ENCODE results near the gene BMP15. TPM values are rescaled to one million over a fixed set of nuclear protein-coding genes. Genes with fewer than 3 reads are reported as not detected.

BMP15 gene
- total RNA-seq, 3 donors from 2014 or later: not detected

DNA sequence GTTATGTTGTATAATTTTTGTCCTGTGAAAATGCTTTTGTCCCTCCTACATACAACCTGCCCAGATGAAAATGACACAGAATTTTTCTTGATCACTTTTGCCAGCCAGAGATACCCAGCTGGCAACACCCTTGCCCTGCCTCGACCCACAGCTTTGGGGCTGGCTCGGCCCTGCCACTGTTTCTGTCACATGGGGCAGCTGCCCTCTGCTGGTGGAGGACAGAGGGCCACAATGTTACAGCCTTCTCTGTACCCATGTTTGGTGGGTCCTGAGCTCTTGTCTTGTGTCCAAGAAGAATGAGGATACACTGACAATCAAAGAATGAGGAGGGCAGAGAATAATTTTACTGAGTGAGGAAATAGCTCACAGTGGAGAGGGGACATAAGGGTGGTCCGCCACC is 31.1 kb downstream of the BMP15 start:
- no peaks in the 10 kb centered on the region for H3K9me3 Mint-ChIP-seq
- H3K4me1 Mint-ChIP-seq (ENCODE audit: low read depth): no peaks in the 10 kb centered on the region
- H3K27me3 Mint-ChIP-seq (ENCODE audit: low read depth): no peaks in the 10 kb centered on the region
- ATAC-seq: no peak
- no peak for DNase-seq
- H3K36me3 Mint-ChIP-seq (ENCODE audit: insufficient read depth): no peaks in the 10 kb centered on the region
- no peak overlapping the region for H3K4me3 Mint-ChIP-seq

DNA sequence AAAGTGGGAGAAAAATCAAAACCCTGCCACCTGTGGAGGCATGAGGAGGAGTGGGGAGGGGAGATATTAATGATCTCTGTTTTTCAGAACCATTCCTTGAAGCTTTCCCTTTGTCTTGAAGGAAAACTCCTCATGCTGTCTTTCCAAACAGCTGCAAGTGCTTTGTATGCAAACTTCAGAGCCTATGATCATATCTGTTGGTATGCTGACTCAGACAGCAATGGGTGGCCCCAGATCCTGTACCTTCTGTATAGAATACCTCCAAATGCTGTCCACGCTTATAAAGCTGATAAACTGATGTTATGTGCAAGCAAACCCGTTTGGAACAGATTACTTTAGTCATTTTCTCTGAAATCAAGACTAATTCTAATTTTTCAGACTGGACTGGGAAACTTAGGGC is 31.9 kb downstream of the BMP15 start:
- H3K27me3 Mint-ChIP-seq (ENCODE audit: low read depth): no peaks in the 10 kb centered on the region
- H3K9me3 Mint-ChIP-seq: no peaks in the 10 kb centered on the region

DNA sequence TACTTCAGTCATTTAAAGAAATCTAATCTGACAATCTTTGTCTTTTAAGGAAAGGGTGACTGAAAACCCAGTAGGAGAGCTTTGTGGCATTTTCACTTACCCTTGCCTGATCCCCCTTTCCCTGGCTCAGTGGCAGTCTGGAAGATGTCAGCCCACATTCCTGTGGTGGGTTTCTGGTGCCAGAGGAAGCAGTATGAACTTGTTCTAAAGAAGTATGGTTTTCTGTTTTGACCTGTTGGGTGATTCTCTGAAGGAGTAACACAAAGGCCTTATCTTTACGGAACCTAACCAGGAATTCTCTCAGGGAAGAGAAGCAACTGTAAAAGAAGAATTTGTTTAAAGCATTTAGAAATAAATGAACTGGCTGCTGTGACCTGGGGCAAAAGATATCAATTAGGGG is 41.9 kb downstream of the BMP15 start:
- DNase-seq (no peak), ATAC-seq (no peak)
- Mint-ChIP-seq H3K27me3 (ENCODE audit: low read depth) (peaks cover 5% of the 10 kb centered on the region), H3K4me3 (no peak overlapping the region), H3K9me3 (peaks cover 6% of the 10 kb centered on the region), H3K4me1 (ENCODE audit: low read depth) (no peaks in the 10 kb centered on the region), H3K36me3 (ENCODE audit: insufficient read depth) (no peaks in the 10 kb centered on the region)

More for the DNA sequence above, 31.9 kb downstream of the BMP15 start:
- ATAC-seq (no peak), DNase-seq (no peak)
- no peaks in the 10 kb centered on the region for H3K4me1 Mint-ChIP-seq (ENCODE audit: low read depth)
- H3K36me3 Mint-ChIP-seq (ENCODE audit: insufficient read depth): no peaks in the 10 kb centered on the region
- no peak overlapping the region for H3K4me3 Mint-ChIP-seq

DNA sequence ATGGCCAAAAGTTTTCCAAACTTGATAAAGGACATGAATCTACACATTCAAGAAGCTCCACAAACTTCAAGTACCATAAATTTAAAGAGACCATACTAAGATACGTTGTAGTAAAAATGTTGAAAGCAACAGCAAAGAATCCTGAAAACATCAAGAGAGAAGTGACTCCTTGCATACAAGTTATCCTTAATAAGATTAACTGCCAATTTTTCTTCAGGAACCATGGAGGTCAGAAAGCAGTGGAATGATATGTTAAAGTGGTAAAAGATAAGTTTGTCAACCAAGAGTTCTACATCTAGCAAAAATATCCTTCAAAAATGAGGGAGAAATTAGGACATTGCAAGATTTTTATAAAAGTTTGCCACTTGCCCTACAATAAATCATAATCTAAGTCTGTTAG is 43.3 kb downstream of the BMP15 start:
- Mint-ChIP-seq H3K9me3 (peaks cover 6% of the 10 kb centered on the region), H3K4me1 (ENCODE audit: low read depth) (no peaks in the 10 kb centered on the region), H3K27me3 (ENCODE audit: low read depth) (peaks cover 5% of the 10 kb centered on the region), H3K36me3 (ENCODE audit: insufficient read depth) (no peaks in the 10 kb centered on the region), H3K4me3 (no peak overlapping the region)
- DNase-seq (no peak), ATAC-seq (no peak)

DNA sequence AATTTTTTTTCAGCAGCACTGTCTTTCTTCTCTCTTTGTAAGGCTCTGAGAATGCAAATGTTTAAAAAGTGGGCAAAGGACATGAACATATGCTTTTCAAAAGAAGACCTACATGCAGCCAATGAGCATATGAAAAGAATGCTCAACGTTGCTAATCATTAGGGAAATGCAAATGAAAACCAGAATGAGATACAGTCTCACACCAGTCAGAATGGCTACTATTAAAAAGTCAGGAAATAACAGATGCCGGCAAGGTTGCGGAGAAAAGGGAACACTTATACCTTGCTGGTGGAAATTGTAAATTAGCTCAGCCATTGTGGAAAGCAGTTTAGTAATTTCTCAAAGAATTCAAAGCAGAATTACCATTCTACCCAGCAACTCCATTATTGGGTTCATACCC is 51.6 kb downstream of the BMP15 start:
- Mint-ChIP-seq H3K36me3 (ENCODE audit: insufficient read depth) (no peaks in the 10 kb centered on the region), H3K4me1 (ENCODE audit: low read depth) (no peaks in the 10 kb centered on the region), H3K27me3 (ENCODE audit: low read depth) (no peaks in the 10 kb centered on the region)

DNA sequence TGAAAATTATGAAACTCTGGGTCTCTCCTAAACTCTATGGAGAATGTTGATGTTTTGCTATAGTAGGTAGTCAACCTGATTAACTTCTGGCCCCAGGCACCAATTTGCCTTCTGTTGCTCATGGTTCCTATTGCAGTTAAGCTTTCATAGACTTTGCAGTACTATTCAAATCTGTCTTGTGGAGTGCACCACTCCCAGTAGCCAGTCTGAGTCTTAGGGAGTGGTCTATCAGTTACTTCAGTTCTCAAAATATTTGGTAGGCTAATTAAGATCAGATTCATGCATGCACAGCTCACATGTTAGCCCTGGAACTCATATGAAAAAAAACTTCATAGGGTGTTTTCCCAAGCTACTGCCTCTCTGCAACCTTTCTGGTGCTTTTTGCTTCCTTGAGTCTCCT is 53.3 kb downstream of the BMP15 start:
- no peak overlapping the region for H3K4me3 Mint-ChIP-seq

More for the DNA sequence above, 51.6 kb downstream of the BMP15 start:
- no peak for DNase-seq
- H3K9me3 Mint-ChIP-seq: no peaks in the 10 kb centered on the region
- ATAC-seq: no peak
- no peak overlapping the region for H3K4me3 Mint-ChIP-seq

More for the DNA sequence above, 53.3 kb downstream of the BMP15 start:
- ATAC-seq: no peak
- H3K36me3 Mint-ChIP-seq (ENCODE audit: insufficient read depth): no peaks in the 10 kb centered on the region
- H3K9me3 Mint-ChIP-seq: no peaks in the 10 kb centered on the region
- DNase-seq: no peak
- H3K27me3 Mint-ChIP-seq (ENCODE audit: low read depth): no peaks in the 10 kb centered on the region
- no peaks in the 10 kb centered on the region for H3K4me1 Mint-ChIP-seq (ENCODE audit: low read depth)

Other genes with a start within 250 kb of the BMP15 start
- not detected for gene SHROOM4, start 96.5 kb upstream of the BMP15 start, total RNA-seq

Measured in activated T-cell treated with anti-CD3 and anti-CD28 coated beads, Interleukin-2, amount 50 U/mL, for 4 hours (primary cell).